Measurements from ENCODE around the gene HDAC4. TPM values are rescaled to one million over a fixed set of nuclear protein-coding genes. Genes with fewer than 3 reads are reported as not detected.

Gene HDAC4
- total and polyA plus RNA-seq, 2 of the 4 experiments (the other 2 are of a cell fraction) = 4.1 to 7.2 TPM

GRCh38 chr2:239245107-239245506 is 155.7 kb downstream of the HDAC4 start:
- Histone ChIP-seq H2BK15ac (ENCODE audit: low read depth, low read length) (no peak overlapping the region), H3K9me3 (ENCODE audit: control insufficient read depth, insufficient read depth, low read length) (no peaks in the 10 kb centered on the region), H4K91ac (ENCODE audit: insufficient read depth, low read depth, low read length) (no peak overlapping the region), H3K9me1 (ENCODE audit: insufficient read depth, low read length) (peaks cover 13% of the 10 kb centered on the region), H3K18ac (ENCODE audit: low read depth, low read length) (no peak overlapping the region), H3K14ac (replicated peaks; ENCODE audit: low read depth, low read length) (no peak overlapping the region), H2BK120ac (ENCODE audit: low read depth, low read length) (no peak overlapping the region), H2BK20ac (ENCODE audit: low read depth, low read length) (no peak overlapping the region), H3K27ac (ENCODE audit: insufficient read depth, low read length) (no peak overlapping the region), H3K79me1 (ENCODE audit: low read depth in 1 of 2, low read length in 2 of 2) (peaks cover 52 to 62% of the 10 kb centered on the region in 2 experiments), H4K5ac (ENCODE audit: low read depth, low read length) (no peak overlapping the region), H3K27me3 (ENCODE audit: control insufficient read depth, insufficient read depth, low read length) (no peaks in the 10 kb centered on the region), H2AFZ (replicated peaks; ENCODE audit: low read length, poor library complexity) (no peak overlapping the region), H4K20me1 (ENCODE audit: insufficient read depth, low read length) (no peaks in the 10 kb centered on the region), H3K4me2 (ENCODE audit: low read depth, low read length) (no peak overlapping the region), H3K4me3 (ENCODE audit: insufficient read depth, low read depth, low read length) (no peak overlapping the region), H3K4ac (ENCODE audit: low read depth, low read length) (no peak overlapping the region), H2AK5ac (ENCODE audit: low read depth, low read length) (no peak overlapping the region), H3K23ac (ENCODE audit: low read depth, low read length) (no peak overlapping the region), H3K9ac (ENCODE audit: low read depth, low read length) (no peak overlapping the region), H3K4me1 (ENCODE audit: control insufficient read depth, insufficient read depth, low read length) (peaks cover 16% of the 10 kb centered on the region), H4K8ac (ENCODE audit: low read depth in 2 of 2, low read length in 2 of 2) (no peak overlapping the region), H2BK5ac (ENCODE audit: low read depth, low read length, poor library complexity, severe bottlenecking) (no peak overlapping the region), H3K36me3 (ENCODE audit: control insufficient read depth, insufficient read depth, low read length) (no peaks in the 10 kb centered on the region), H3K56ac (ENCODE audit: extremely low read depth, insufficient read depth, low read length) (no peak overlapping the region), H2AK9ac (replicated peaks; ENCODE audit: low read depth, low read length, poor library complexity) (no peak overlapping the region)
- ATAC-seq (ENCODE audit: low read depth) (no peak), DNase-seq (no peak)
- ChIA-PET CTCF (no interaction called here), POLR2A (ENCODE audit: unreplicated experiment) (no interaction called here)
- BruUV-seq (replicated peaks) = no TSS peak
- 100% methylated on average over 2 of the region's 5 CpGs; no CpG with 5 or more reads in 1 of the 2 experiments for WGBS, 2 experiments (ENCODE audit: extremely low coverage in 2 of 2, insufficient read length in 1 of 2)
- intact Hi-C loops (cut with micrococcal nuclease) (no loop called here), dilution Hi-C loops (cut with HindIII; ENCODE audit: low sequenced_read_pairs, unreplicated experiment) (no loop called here), in situ Hi-C loops (cut with MboI; ENCODE audit: low sequenced_read_pairs) (no loop called here)
- TF ChIP-seq BHLHE40 (IDR thresholded peaks at IDR 0.05; ENCODE audit: low read depth, low read length) (no peak), FOS (IDR thresholded peaks at IDR 0.05; ENCODE audit: low read depth, low read length) (no peak), MXI1 (IDR thresholded peaks at IDR 0.05; ENCODE audit: borderline replicate concordance, low read depth, low read length) (no peak), USF2 (IDR thresholded peaks at IDR 0.05; ENCODE audit: low read depth, low read length) (no peak), ELK1 (IDR thresholded peaks at IDR 0.05; ENCODE audit: borderline replicate concordance, low read depth, low read length) (no peak), CTCF (conservative IDR thresholded peaks at IDR 0.05; ENCODE audit: low read depth, low read length) (no peak), RAD21 (IDR thresholded peaks at IDR 0.05; ENCODE audit: low read length) (no peak), CEBPB (IDR thresholded peaks at IDR 0.05; ENCODE audit: low read depth, low read length) (no peak), CHD1 (IDR thresholded peaks at IDR 0.05; ENCODE audit: low read depth, low read length) (no peak)

Data from IMR-90 (cell line).